NCI-H2227 (cell line): Measurements from ENCODE around the gene ACTL8.

Experiments
- DNase-seq: peaks from one replicate; lab custom pipeline; 2025; ENCODE audit not compliant: unreplicated experiment; lab: John Stamatoyannopoulos, UW

Gene ACTL8

GRCh38 chr1:17837233-17838030 lies 82.3 kb downstream of the ACTL8 start:
- DNase-seq: no peak

- no peak for DNase-seq
Measured at GRCh38 chr1:17839641-17840196, 84.6 kb downstream of the ACTL8 start.

- DNase-seq: no peak
Measured at GRCh38 chr1:17841944-17842343, 86.8 kb downstream of the ACTL8 start.

- DNase-seq: no peak
Measured at GRCh38 chr1:17842686-17843085, 87.6 kb downstream of the ACTL8 start.

GRCh38 chr1:17844185-17844826 lies 89.2 kb downstream of the ACTL8 start:
- DNase-seq: peak; percentile 92

GRCh38 chr1:17845583-17845982 lies 90.5 kb downstream of the ACTL8 start:
- no peak for DNase-seq

- no peak for DNase-seq
Measured at GRCh38 chr1:17846341-17846740, 91.2 kb downstream of the ACTL8 start.

- DNase-seq: no peak
Measured at GRCh38 chr1:17847111-17847510, 92.0 kb downstream of the ACTL8 start.

GRCh38 chr1:17849216-17849615 lies 94.1 kb downstream of the ACTL8 start:
- DNase-seq: no peak

- no peak for DNase-seq
Measured at GRCh38 chr1:17851056-17851455, 95.9 kb downstream of the ACTL8 start.

- no peak for DNase-seq
Measured at GRCh38 chr1:17852383-17852782, 97.2 kb downstream of the ACTL8 start.

- DNase-seq: no peak
Measured at GRCh38 chr1:17853241-17853935, 98.3 kb downstream of the ACTL8 start.

GRCh38 chr1:17856496-17857108 lies 101.5 kb downstream of the ACTL8 start:
- peak; percentile 25 for DNase-seq

- DNase-seq: no peak
Measured at GRCh38 chr1:17857109-17857499, 102.0 kb downstream of the ACTL8 start.

- DNase-seq: peak; percentile 76
Measured at GRCh38 chr1:17857996-17858395, 102.9 kb downstream of the ACTL8 start.

- DNase-seq: no peak
Measured at GRCh38 chr1:17860812-17861211, 105.7 kb downstream of the ACTL8 start.

GRCh38 chr1:17861685-17862084 lies 106.6 kb downstream of the ACTL8 start:
- DNase-seq: peak; percentile 88

- DNase-seq: peak; percentile 64
Measured at GRCh38 chr1:17862121-17862520, 107.0 kb downstream of the ACTL8 start.

GRCh38 chr1:17865912-17866739 lies 111.0 kb downstream of the ACTL8 start:
- no peak for DNase-seq

- no peak for DNase-seq
Measured at GRCh38 chr1:17866740-17867029, 111.6 kb downstream of the ACTL8 start.

GRCh38 chr1:17867470-17867869 lies 112.3 kb downstream of the ACTL8 start:
- DNase-seq: no peak
